ENCODE results near the gene RASGEF1C.

RASGEF1C gene

GRCh38 chr5:180209137-180209581 lies at the start of gene RASGEF1C:
RASGEF1C (minus strand) TSS chr5:180209211; CDS start chr5:180138052, 71,159 bp downstream.
- peak in 9 of 10 donors; percentile 39 to 95 (median 66) for DNase-seq
- intact Hi-C loops (cut with DNase I) = loop anchor here (1.0 to 5.0 kb wide), 3 partner anchors 47 to 83 kb away; partner anchors contain the start of gene MAPK9

DNA sequence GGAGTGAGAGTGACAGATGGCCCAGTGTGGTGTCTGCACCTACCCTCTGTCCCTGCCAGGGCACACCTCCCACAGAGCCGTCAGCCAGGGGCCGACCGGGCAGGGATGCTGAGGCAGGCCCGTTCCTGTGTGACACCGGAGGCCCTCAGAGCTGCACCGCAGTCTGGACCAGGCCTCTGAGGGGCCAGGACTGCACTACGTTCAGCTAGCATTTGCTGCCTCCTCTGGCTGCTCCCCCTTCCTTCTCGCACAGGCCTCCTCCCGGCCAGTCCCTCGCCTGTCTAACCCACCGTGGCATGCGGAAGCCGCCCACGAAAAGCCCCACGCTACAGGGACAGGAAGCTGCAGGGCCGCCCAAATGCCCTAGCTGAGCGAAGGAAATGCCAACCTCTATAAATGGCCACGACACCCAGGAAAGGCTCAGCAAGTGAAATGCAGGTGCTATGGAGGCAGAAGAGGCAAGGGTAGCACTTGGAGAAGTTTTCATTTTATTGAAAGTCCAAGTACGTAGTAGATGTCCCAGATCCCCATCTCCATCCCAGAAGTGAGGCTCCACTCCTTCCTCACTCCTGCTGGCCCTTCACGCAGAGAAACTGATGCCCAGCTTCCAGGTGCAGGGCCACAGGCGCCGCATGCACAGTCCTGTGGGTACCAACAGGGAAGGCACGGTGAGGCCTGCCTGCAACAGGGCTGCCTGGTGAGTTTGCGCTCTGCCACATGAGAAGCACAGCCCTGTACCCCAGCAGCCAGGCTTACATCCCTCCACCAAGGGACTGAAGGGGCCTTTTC lies 44.2 kb upstream of the RASGEF1C start:
- no peak for DNase-seq
- intact Hi-C loops (cut with DNase I) = no loop called here

DNA sequence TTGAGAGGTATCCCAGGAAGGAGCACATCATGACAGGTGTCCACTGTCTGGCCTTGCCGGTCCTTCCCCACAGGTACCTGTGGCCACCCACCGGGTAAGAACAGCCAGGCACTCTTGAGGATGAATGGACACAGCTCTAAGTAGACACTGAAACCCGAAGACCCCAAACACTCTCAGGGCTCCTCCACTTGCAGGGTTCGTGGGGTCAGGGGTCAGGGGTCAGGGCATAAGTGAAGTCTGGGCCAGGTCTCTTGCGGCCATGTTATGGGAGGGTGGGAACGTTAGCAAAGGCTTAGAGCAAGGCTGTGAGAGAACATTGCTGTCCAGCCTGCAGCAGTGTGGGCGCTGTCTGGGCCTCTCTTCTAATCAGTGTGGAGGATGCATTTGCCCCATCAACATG lies 42.9 kb upstream of the RASGEF1C start:
- intact Hi-C loops (cut with DNase I) = no loop called here
- DNase-seq = no peak

DNA sequence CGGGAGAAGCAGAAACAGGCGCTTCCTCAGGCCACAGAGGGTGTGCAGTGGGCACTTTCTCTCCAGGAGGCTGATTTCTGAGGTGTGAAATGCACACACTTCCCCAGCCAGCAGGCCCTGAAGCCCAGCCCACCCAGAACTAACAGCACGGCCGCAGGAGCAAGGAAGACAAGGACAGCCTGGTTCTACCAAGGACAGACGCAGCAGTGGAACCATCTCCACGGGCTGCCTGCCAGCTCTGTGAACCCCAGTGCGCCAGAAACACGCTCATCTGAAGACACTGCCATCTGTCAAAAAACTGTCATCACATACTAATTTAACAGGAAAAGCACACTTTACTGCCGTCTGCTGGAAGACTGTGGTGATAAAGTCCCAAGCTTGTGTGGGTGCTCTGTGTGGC lies 42.1 kb upstream of the RASGEF1C start:
- DNase-seq = peak in 6 of 10 donors; percentile 40 to 91 (median 46)
- intact Hi-C loops (cut with DNase I) = no loop called here

GRCh38 chr5:180250329-180250728 lies 41.3 kb upstream of the RASGEF1C start:
- intact Hi-C loops (cut with DNase I) = no loop called here

DNA sequence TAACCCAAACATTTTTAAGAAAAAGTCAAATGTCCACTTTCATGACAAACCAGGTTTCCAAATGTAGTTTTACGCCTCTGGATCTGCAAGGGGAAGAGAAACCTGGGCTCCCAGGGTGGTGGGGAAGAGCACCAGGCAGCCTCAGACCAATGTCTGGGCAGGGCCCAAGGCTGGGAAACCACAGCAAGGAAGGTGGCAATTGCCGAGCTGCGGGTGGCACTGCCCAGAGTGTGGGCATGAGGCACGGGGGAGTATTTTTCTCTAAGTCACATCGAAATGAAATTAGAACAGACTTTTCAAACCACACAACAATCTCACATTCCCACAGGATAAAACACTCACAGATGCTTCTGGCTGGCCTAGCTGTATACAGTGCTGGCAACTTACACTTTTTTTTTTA lies 32.6 kb upstream of the RASGEF1C start:
- intact Hi-C loops (cut with DNase I) = no loop called here
- peak in 5 of 10 donors; percentile 7 to 87 (median 37) for DNase-seq

More at GRCh38 chr5:180250329-180250728, 41.3 kb upstream of the RASGEF1C start:
- no peak for DNase-seq

GRCh38 chr5:180238631-180239030 lies 29.6 kb upstream of the RASGEF1C start:
- intact Hi-C loops (cut with DNase I) = no loop called here
- DNase-seq = no peak

- intact Hi-C loops (cut with DNase I) = no loop called here
- no peak for DNase-seq
These were observed 26.8 kb upstream of the RASGEF1C start for GRCh38 chr5:180235846-180236245.

- intact Hi-C loops (cut with DNase I) = no loop called here
- no peak for DNase-seq
These were observed 26.1 kb upstream of the RASGEF1C start for GRCh38 chr5:180235077-180235476.

- intact Hi-C loops (cut with DNase I) = no loop called here
- no peak for DNase-seq
These were observed 25.3 kb upstream of the RASGEF1C start for GRCh38 chr5:180234271-180234670.

DNA sequence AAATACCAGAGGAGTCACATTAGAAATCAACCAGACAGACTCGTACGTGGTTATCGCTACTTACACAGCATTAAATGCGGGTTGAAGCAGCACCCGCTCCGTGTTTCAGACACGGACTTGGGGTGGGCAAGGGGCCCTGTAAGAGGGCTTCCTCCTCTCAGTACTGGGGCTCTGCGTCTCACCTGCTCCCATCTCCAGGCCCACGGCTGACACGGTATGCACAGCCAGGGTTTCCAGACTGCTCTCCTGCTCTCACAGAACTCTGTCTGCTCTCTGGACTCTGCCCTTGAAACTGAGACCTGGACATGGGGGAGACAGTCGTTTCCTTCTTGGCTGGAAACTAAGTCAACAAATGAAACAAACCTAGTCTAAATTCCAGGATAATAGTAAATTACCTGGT lies 24.7 kb upstream of the RASGEF1C start:
- intact Hi-C loops (cut with DNase I) = no loop called here
- no peak for DNase-seq

GRCh38 chr5:180230017-180230416 lies 21.0 kb upstream of the RASGEF1C start:
- intact Hi-C loops (cut with DNase I) = no loop called here
- no peak for DNase-seq

- peak in 1 of 10 donors; percentile 46 for DNase-seq
- intact Hi-C loops (cut with DNase I) = no loop called here
These were observed 13.0 kb upstream of the RASGEF1C start for GRCh38 chr5:180222056-180222455.

- no peak for DNase-seq
These were observed 8.8 kb upstream of the RASGEF1C start for GRCh38 chr5:180217797-180218196.

GRCh38 chr5:180216646-180217171 lies 7.7 kb upstream of the RASGEF1C start:
- DNase-seq = no peak
- intact Hi-C loops (cut with DNase I) = no loop called here

More at GRCh38 chr5:180217797-180218196, 8.8 kb upstream of the RASGEF1C start:
- intact Hi-C loops (cut with DNase I) = no loop called here

- DNase-seq = peak in 1 of 10 donors; percentile 77
- intact Hi-C loops (cut with DNase I) = no loop called here
These were observed 7.0 kb upstream of the RASGEF1C start for GRCh38 chr5:180215783-180216630.

GRCh38 chr5:180214870-180215770 lies 6.1 kb upstream of the RASGEF1C start:
- intact Hi-C loops (cut with DNase I) = no loop called here
- no peak for DNase-seq

GRCh38 chr5:180213657-180214207 lies 4.7 kb upstream of the RASGEF1C start:
- intact Hi-C loops (cut with DNase I) = no loop called here

GRCh38 chr5:180213256-180213600 lies 4.2 kb upstream of the RASGEF1C start:
- DNase-seq = no peak
- intact Hi-C loops (cut with DNase I) = no loop called here

More at GRCh38 chr5:180213657-180214207, 4.7 kb upstream of the RASGEF1C start:
- DNase-seq = no peak

All from posterior cingulate gyrus (tissue), 11 donors.